Panc1 (cell line): ENCODE measurements around the gene HOXA5. TPM values are rescaled to one million over a fixed set of nuclear protein-coding genes. Genes with fewer than 3 reads are reported as not detected.

Source experiments
- ATAC-seq: fragments of 200-7000 bp; cut with Tn5 transposase; 2 replicates; pipeline ENCODE4 v1.9.1; 2020; ENCODE audit warnings: mild to moderate bottlenecking, moderate library complexity
- BruUV-seq: library from RNA; stranded (reverse); fragments of 400-500 nt; replicated peaks from 2 replicates; lab custom pipeline; 2021; lab: Mats Ljungman, UMichigan
- CTCF ChIA-PET: fragments of 300-600 bp; sonication (Branson Sonifier 250); formaldehyde crosslinking; loops from one replicate; lab custom pipeline; 2022; ENCODE audit warnings: antibody characterized with exemption; lab: Charles Lee
- POLR2A ChIA-PET: fragments of 300-600 bp; sonication (Branson Sonifier 250); formaldehyde crosslinking; loops from one replicate; lab custom pipeline; 2022; ENCODE audit warnings: antibody characterized with exemption; lab: Charles Lee
- DNase-seq: peaks from one replicate; pipeline ENCODE4 v3.0.0-alpha.2; 2010; ENCODE audit warnings: low read depth, low spot score
- H3K27ac ChIP-seq: 2 replicates; pipeline ENCODE4 v1.5.1; 2011; ENCODE audit warnings: mild to moderate bottlenecking, low read length, inconsistent platforms
- H3K27me3 ChIP-seq: fragments of 200-500 bp; sonication (Bioruptor generic); 2 replicates; pipeline ENCODE4 v1.6.0; 2014; ENCODE audit warnings: low read length, inconsistent platforms; ENCODE audit not compliant: control insufficient read depth, insufficient read depth
- H3K36me3 ChIP-seq: fragments of 200-500 bp; sonication (Bioruptor generic); 2 replicates; pipeline ENCODE4 v1.5.1; 2014; ENCODE audit warnings: inconsistent platforms, mild to moderate bottlenecking, low read length, moderate library complexity; ENCODE audit not compliant: control insufficient read depth, insufficient read depth
- H3K4me1 ChIP-seq: 2 replicates; pipeline ENCODE4 v1.5.1; 2011; ENCODE audit warnings: inconsistent platforms, mild to moderate bottlenecking, low read length, moderate library complexity; ENCODE audit not compliant: control insufficient read depth, insufficient read depth
- H3K4me3 ChIP-seq, 2 experiments: 2 replicates each; pipeline ENCODE4 v1.5.1; 2011 to 2012; ENCODE audit warnings: low read depth in 2 of 2, low read length in 2 of 2, mild to moderate bottlenecking in 2 of 2, inconsistent platforms in 1 of 2, moderate library complexity in 1 of 2
- H3K9me3 ChIP-seq: fragments of 200-500 bp; sonication (Bioruptor generic); 2 replicates; pipeline ENCODE4 v1.5.1; 2014; ENCODE audit warnings: low read depth, mild to moderate bottlenecking, inconsistent platforms, low read length, moderate library complexity; ENCODE audit not compliant: control insufficient read depth, insufficient read depth
- CTCF ChIP-seq: fragments of 450-650 bp; IDR thresholded peaks from 2 replicates; pipeline ENCODE4 v1.5.1; 2017; ENCODE audit warnings: mild to moderate bottlenecking
- POLR2AphosphoS5 ChIP-seq: IDR thresholded peaks from 2 replicates; pipeline ENCODE4 v1.6.1; 2012; ENCODE audit warnings: mild to moderate bottlenecking, low read depth, low read length, moderate library complexity
- REST ChIP-seq, 2 experiments: IDR thresholded peaks; 2 replicates each; pipeline ENCODE4 v1.6.1; 2011 to 2012; ENCODE audit warnings: low read depth in 2 of 2, control low read depth in 1 of 2, low read length in 1 of 2, mild to moderate bottlenecking in 1 of 2, moderate library complexity in 1 of 2; ENCODE audit not compliant: insufficient read depth in 1 of 2
- SIN3A ChIP-seq: IDR thresholded peaks from 2 replicates; pipeline ENCODE4 v1.6.1; 2012; ENCODE audit warnings: low read depth, mild to moderate bottlenecking, low read length, moderate library complexity, borderline replicate concordance; ENCODE audit not compliant: insufficient read depth
- TCF7L2 ChIP-seq: IDR thresholded peaks from 2 replicates; pipeline ENCODE4 v1.6.1; 2011; ENCODE audit warnings: mild to moderate bottlenecking, low read depth, low read length, inconsistent platforms
- in situ Hi-C: cut with HindIII; loops from 2 replicates; pipeline ENCODE4 v1.10.0; 2016; ENCODE audit warnings: low sequenced_read_pairs, low pct_unique_long_range_greater_than_20kb
- intact Hi-C: fragments of 100-400 bp; cut with micrococcal nuclease; formaldehyde crosslinking; loops from one replicate; pipeline ENCODE4 v1.10.0; 2022; ENCODE audit not compliant: unreplicated experiment
- total RNA-seq: library from RNA; stranded (reverse); gene quantifications from one replicate; pipeline ENCODE4 v1.2.1, GENCODE V29; 2021; ENCODE audit not compliant: unreplicated experiment

HOXA5 gene
- total RNA-seq, 1 experiment from 2014 or later: 3.9 TPM

- no TSS peak for BruUV-seq
- DNase-seq (no peak), ATAC-seq (peak; percentile 13)
- POLR2A ChIA-PET: interaction anchor here (1.1 kb wide), 1 partner anchor 261 kb away, joined by 3 read pairs; no protein-coding TSS in a partner anchor
- H3K9me3 ChIP-seq: no peaks in the 10 kb centered on the region
- CTCF ChIA-PET: no interaction called here
- peak overlapping the region; percentile 99 for H3K27ac ChIP-seq
- peak overlapping the region; percentile 60 to 92 for H3K4me3 ChIP-seq
- no peaks in the 10 kb centered on the region for H3K36me3 ChIP-seq
- TF ChIP-seq SIN3A: no peak
- TF ChIP-seq POLR2AphosphoS5: no peak
- no peak for TF ChIP-seq TCF7L2
- 0 out of 4 replicates have a peak, but pooled peaks of 1 of the 2 experiments have one; percentile 24 for TF ChIP-seq REST (IDR thresholded peaks at IDR 0.05; ENCODE audit: insufficient read depth in 1 of 2, low read depth in 2 of 2, low read length in 1 of 2)
- TF ChIP-seq CTCF: no peak
- in situ Hi-C loops: no loop called here
- H3K27me3 ChIP-seq: no peaks in the 10 kb centered on the region
- H3K4me1 ChIP-seq: peaks cover 57% of the 10 kb centered on the region
- intact Hi-C loops: no loop called here
Measured at GRCh38 chr7:27117887-27118491, 25.5 kb downstream of the HOXA5 start.

- H3K27ac ChIP-seq: peak overlapping the region; percentile 99
- no peak for ATAC-seq
- DNase-seq: no peak
- no peaks in the 10 kb centered on the region for H3K27me3 ChIP-seq
- H3K9me3 ChIP-seq: no peaks in the 10 kb centered on the region
- ChIA-PET CTCF (interaction anchor here (0.6 kb wide), 2 partner anchors 23 to 62 kb away, joined by 3 to 4 read pairs; no protein-coding TSS in a partner anchor), POLR2A (no interaction called here)
- H3K4me1 ChIP-seq: peaks cover 56% of the 10 kb centered on the region
- no peaks in the 10 kb centered on the region for H3K36me3 ChIP-seq
- intact Hi-C loops (no loop called here), in situ Hi-C loops (no loop called here)
- TF ChIP-seq REST (IDR thresholded peaks at IDR 0.05; ENCODE audit: insufficient read depth in 1 of 2, low read depth in 2 of 2, low read length in 1 of 2) (no peak), POLR2AphosphoS5 (0 out of 2 replicates have a peak, but pooled peaks have one; percentile 23)
- no TSS peak for BruUV-seq
- peak overlapping the region; percentile 60 to 92 for H3K4me3 ChIP-seq
Measured at GRCh38 chr7:27116962-27117886, 26.3 kb downstream of the HOXA5 start.
